Left renal cortex interstitium (tissue), 4 donors: ENCODE results near the gene NT5C1A. TPM values are rescaled to one million over a fixed set of nuclear protein-coding genes. Genes with fewer than 3 reads are reported as not detected.

Source experiments
- DNase-seq, 4 donors: peaks; one replicate each; pipeline ENCODE4 v3.0.0-alpha.2; 2013; ENCODE audit warnings: low read depth in 4 of 4, low spot score in 2 of 4, missing footprints in 1 of 4
- polyA plus RNA-seq, 4 donors: library from polyadenylated mRNA; unstranded; fragments of 120-200 nt; gene quantifications; one replicate each; pipeline ENCODE4 v1.2.1, GENCODE V29; 2013; ENCODE audit not compliant: insufficient read length in 4 of 4

Gene NT5C1A
- polyA plus RNA-seq, 4 donors, result 0.27 to 1.1 (median 0.32) TPM

- no peak for DNase-seq
Measured at GRCh38 chr1:39615086-39615673, 56.7 kb downstream of the NT5C1A start.

GRCh38 chr1:39614488-39614887 is 57.4 kb downstream of the NT5C1A start:
- DNase-seq, result no peak

- DNase-seq, result no peak
Measured at GRCh38 chr1:39613250-39613649, 58.7 kb downstream of the NT5C1A start.

GRCh38 chr1:39609618-39610331 is 62.1 kb downstream of the NT5C1A start:
- no peak for DNase-seq

Other genes starting within 250 kb of the NT5C1A start
- under 1 TPM; 0.41 to 0.88 (median 0.50) TPM for gene BMP8A, start 180.5 kb downstream of the NT5C1A start, polyA plus RNA-seq
- 100 to 1,000 TPM; 179 to 240 (median 206) TPM for gene PABPC4, start 95.3 kb downstream of the NT5C1A start, polyA plus RNA-seq
- gene HEYL, start 32.5 kb downstream of the NT5C1A start, polyA plus RNA-seq, result 10 to 100 TPM; 21.6 to 24.5 (median 22.0) TPM
- gene HPCAL4, start 19.3 kb upstream of the NT5C1A start, polyA plus RNA-seq, result 1 to 10 TPM in 1 of 4 donors, under 1 TPM in 3; 0.48 to 1.7 (median 0.90) TPM
- 10 to 100 TPM; 60.4 to 72.0 (median 67.0) TPM for gene PPIE, start 66.8 kb upstream of the NT5C1A start, polyA plus RNA-seq
- gene OXCT2, start 99.2 kb upstream of the NT5C1A start, polyA plus RNA-seq, result under 1 TPM in 3 of 4 donors, not detected in 1; 0.27 to 0.74 (median 0.53) TPM
- 1 to 10 TPM; 1.4 to 4.0 (median 2.7) TPM for gene BMP8B, start 116.8 kb upstream of the NT5C1A start, polyA plus RNA-seq
- gene TRIT1, start 211.4 kb upstream of the NT5C1A start, polyA plus RNA-seq, result 10 to 100 TPM; 26.9 to 52.1 (median 35.1) TPM
- gene MYCL, start 229.8 kb upstream of the NT5C1A start, polyA plus RNA-seq, result 1 to 10 TPM; 6.9 to 9.1 (median 8.2) TPM